HuH-7 (cell line): ENCODE measurements around the gene BYSL.

Experiments used
- DNase-seq: peaks from one replicate; pipeline ENCODE4 v3.0.0; 2011; ENCODE audit warnings: low spot score

The BYSL gene

GRCh38 chr6:41920921-41921711 is at the start of gene BYSL, which contains the start of gene MED20:
BYSL (plus strand) TSS chr6:41921499; CDS start chr6:41921563, 64 bp downstream.
MED20 (minus strand) TSS chr6:41921139; CDS start chr6:41921018, 121 bp downstream.
- peak; percentile 81 for DNase-seq

- DNase-seq, result no peak
Measured at GRCh38 chr6:41871691-41872090, 49.6 kb upstream of the BYSL start.

DNA sequence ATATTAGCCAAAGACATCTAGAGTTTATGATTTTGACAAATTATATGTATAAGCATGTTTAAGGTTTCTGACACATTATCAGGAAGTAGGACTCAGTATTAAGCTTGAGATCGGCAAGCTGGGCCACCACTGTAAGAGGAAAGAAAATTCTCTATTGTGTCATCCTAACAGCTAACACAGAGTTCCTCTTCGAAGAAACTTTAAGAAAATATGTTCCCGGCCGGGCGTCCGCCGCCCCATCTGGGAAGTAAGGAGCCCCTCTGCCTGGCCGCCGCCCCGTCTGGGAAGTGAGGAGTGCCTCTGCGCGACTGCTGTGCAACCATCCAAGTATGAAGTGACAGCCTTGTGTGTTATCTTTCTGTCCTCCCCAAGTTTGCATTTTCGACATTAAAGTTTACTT is 49.2 kb upstream of the BYSL start:
- no peak for DNase-seq

DNA sequence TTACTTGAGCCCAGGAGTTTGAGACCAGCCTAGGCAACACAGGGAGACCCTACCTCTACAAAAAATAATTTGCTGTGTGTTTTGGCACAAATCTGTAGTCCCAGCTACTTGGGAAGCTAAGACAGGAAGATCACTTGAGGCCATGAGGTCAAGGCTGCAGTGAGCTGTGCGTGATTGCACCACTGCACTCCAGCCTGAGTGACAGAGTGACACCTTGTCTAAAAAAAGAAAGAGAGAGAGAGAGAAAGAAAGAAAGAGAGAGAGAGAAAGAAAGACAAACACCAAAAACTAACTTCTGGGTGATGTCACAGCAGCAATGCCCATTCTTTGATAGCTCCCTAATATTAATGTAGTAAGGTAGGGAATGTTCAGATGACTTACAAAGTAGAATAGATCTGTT is 46.6 kb upstream of the BYSL start:
- no peak for DNase-seq

- DNase-seq, result no peak
Measured at GRCh38 chr6:41877051-41877680, 44.1 kb upstream of the BYSL start.

DNA sequence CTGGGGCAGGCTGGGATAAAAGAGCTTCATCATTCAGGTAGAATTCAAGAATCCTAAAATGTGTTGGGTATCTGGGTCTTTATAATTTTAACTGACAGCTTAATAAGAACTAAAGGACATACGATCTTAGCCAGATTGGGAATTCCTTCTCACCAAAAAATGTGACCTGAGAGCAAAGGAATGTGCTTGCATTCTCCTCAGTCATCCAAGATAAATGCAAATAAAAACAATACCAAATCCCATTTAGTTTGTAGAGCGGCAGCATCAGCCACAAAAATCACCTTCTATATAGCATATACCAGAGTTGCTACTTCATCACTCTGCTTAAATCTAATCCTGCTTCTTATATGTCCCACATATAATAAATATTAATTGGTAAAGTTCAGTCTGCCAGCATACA is 43.1 kb upstream of the BYSL start:
- DNase-seq, result no peak

- DNase-seq, result no peak
Measured at GRCh38 chr6:41878961-41879405, 42.3 kb upstream of the BYSL start.

- DNase-seq, result no peak
Measured at GRCh38 chr6:41881506-41881905, 39.8 kb upstream of the BYSL start.

GRCh38 chr6:41884957-41885356 is 36.3 kb upstream of the BYSL start:
- no peak for DNase-seq

GRCh38 chr6:41885930-41886329 is 35.4 kb upstream of the BYSL start:
- no peak for DNase-seq

GRCh38 chr6:41887331-41887751 is 34.0 kb upstream of the BYSL start:
- DNase-seq, result no peak

DNA sequence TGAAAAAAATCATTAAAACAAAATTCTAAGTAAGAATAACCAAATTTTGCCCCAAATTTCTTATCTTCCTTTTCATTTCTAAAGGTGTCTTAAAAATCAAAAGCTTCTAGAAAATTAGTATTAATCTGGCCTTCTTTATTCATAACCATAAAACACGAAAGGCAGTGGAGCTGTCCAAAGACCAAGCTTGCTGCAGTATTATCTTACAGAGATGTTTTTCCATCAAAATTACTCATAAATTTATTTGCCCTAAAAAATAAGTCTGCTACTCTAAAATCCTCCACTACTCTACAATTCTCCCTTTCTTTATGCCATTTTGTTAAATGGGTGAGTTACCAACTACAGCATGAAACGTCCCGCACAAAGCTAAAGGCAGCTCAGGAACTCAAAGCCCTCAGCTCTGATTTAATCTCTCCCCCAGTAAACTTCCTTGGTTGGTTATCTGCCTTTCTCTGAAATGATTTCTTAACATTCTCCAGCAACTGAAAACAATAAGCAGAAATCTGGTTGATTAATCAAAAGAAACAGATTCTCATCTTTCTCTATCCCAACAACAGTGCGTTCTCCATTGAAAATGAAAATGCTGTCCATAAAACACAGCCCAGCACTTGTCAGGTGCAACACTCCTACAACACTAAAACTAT is 28.3 kb upstream of the BYSL start:
- DNase-seq, result no peak

GRCh38 chr6:41894366-41895299 is 26.7 kb upstream of the BYSL start:
- DNase-seq, result no peak

DNA sequence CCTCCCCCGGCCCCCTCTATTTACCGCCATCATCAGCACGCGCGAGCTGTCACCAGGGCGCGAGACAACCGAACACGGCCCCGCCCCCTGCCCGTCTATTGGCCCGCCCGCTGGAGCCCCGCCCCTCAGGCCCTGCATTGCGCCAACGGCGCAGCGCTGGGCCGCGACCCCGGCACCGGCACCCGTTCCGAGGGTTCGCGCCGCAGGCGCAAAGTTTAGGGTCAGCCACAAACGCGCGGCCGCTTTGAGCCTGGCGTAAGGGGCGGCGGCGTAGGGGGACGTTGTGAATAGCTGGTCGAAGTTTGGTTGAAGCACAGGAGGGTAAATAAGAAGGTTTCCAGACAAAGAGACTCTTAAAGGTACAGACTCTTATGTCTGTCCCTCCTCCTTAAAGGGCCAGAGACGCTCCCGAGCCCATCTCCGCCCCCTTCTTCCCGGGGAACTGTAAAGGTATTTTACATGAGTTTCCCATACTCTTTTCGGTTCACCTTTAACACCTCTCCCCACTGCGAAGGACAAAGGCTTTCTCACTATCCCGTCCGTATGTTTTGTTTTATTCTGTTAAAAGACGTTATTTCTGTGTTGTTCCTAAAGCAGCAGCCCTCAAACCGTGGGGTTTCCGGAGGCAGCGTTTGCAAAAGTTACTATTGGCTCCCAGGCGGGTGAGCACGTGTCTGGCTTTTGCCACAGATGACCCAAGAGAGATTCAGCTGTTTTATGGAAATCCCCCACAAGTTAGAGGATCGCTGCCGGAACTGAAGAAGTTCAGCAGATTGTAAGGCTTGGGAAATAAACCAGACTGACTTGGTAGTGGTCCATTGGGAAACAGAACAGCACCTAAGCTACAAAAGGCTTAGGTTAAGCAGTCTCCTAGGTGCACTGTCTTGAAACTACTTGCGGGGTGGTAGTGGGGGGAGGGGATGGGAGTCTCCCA is 25.7 kb upstream of the BYSL start, which contains the start of gene USP49:
USP49 (minus strand) TSS at position 76 of the 934 bp plus-strand sequence. CDS start 88,392 bp downstream, outside the sequence.
- DNase-seq, result peak; percentile 75

DNA sequence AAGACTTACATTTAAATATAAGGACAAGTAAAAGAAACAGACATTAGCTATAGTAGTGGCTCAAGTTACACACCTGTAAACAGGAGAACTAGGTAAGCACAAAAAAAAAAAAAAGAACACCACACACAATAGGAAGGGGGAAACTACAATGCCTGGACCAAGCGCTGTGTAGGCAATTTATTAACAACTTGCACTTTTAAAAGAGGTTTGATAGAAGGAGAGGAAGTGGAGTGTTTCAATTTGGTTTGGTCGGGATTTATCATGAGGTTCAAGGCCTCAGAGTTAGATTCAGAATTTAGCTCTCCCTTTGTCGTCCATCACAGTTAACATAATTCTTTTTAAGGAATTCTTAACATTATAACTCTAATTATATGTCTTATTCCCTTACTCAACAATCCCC is 25.0 kb upstream of the BYSL start:
- DNase-seq, result no peak

GRCh38 chr6:41900861-41901260 is 20.4 kb upstream of the BYSL start:
- no peak for DNase-seq

GRCh38 chr6:41901882-41902519 is 19.3 kb upstream of the BYSL start:
- no peak for DNase-seq

- DNase-seq, result no peak
Measured at GRCh38 chr6:41909727-41910126, 11.6 kb upstream of the BYSL start.

- DNase-seq, result no peak
Measured at GRCh38 chr6:41914343-41914742, 7.0 kb upstream of the BYSL start.
